Occipital lobe (tissue), 2 donors: ENCODE measurements around the gene ADK. TPM values are rescaled to one million over a fixed set of nuclear protein-coding genes. Genes with fewer than 3 reads are reported as not detected.
"Not testable (repeated sequence)": the region's sequence is repeated elsewhere in the genome, so short reads cannot be mapped to it uniquely, and the experiment has no call there.

Experiments used
- DNase-seq: peaks from one replicate; lab custom pipeline; 2025; lab: John Stamatoyannopoulos, UW
- total RNA-seq: library from RNA; depleted of rRNA; stranded (reverse); fragments of >200 nt; gene quantifications from one replicate; pipeline ENCODE4 v1.2.3, GENCODE V29; 2014

The ADK gene
- total RNA-seq, 1 donor from 2014 or later: 39.8 TPM

- no peak for DNase-seq
Measured at GRCh38 chr10:74419491-74419951, 268.5 kb downstream of the ADK start.

- no peak for DNase-seq
Measured at GRCh38 chr10:74419958-74420375, 268.9 kb downstream of the ADK start.

- no peak for DNase-seq
Measured at GRCh38 chr10:74424565-74424964, 273.5 kb downstream of the ADK start.

GRCh38 chr10:74425456-74426001 lies 274.5 kb downstream of the ADK start:
- DNase-seq: no peak

GRCh38 chr10:74431816-74432215 lies 280.8 kb downstream of the ADK start:
- no peak for DNase-seq

GRCh38 chr10:74432841-74433594 lies 282.0 kb downstream of the ADK start:
- no peak for DNase-seq

GRCh38 chr10:74433595-74433956 lies 282.6 kb downstream of the ADK start:
- no peak for DNase-seq

- no peak for DNase-seq
Measured at GRCh38 chr10:74433993-74434392, 283.0 kb downstream of the ADK start.

- no peak for DNase-seq
Measured at GRCh38 chr10:74434547-74434946, 283.5 kb downstream of the ADK start.

- DNase-seq: no peak
Measured at GRCh38 chr10:74436523-74437170, 285.6 kb downstream of the ADK start.

GRCh38 chr10:74437822-74438221 lies 286.8 kb downstream of the ADK start:
- DNase-seq: no peak

- no peak for DNase-seq
Measured at GRCh38 chr10:74439213-74439612, 288.2 kb downstream of the ADK start.

- no peak for DNase-seq
Measured at GRCh38 chr10:74445493-74445892, 294.5 kb downstream of the ADK start.

- no peak for DNase-seq
Measured at GRCh38 chr10:74450602-74451001, 299.6 kb downstream of the ADK start.

GRCh38 chr10:74451127-74451829 lies 300.3 kb downstream of the ADK start:
- DNase-seq: no peak

GRCh38 chr10:74453169-74453568 lies 302.1 kb downstream of the ADK start:
- DNase-seq: no peak

GRCh38 chr10:74457478-74457877 lies 306.5 kb downstream of the ADK start:
- DNase-seq: not testable (repeated sequence)

- DNase-seq: no peak
Measured at GRCh38 chr10:74460812-74461211, 309.8 kb downstream of the ADK start.

GRCh38 chr10:74474022-74474713 lies 323.1 kb downstream of the ADK start:
- DNase-seq: no peak

- DNase-seq: not testable (repeated sequence)
Measured at GRCh38 chr10:74476162-74476706, 325.2 kb downstream of the ADK start.

- no peak for DNase-seq
Measured at GRCh38 chr10:74480778-74481177, 329.8 kb downstream of the ADK start.
